Mononuclear cell (primary cell): ENCODE data around the gene PIGH. TPM values are rescaled to one million over a fixed set of nuclear protein-coding genes. Genes with fewer than 3 reads are reported as not detected.
"Not testable (repeated sequence)": the region's sequence is repeated elsewhere in the genome, so short reads cannot be mapped to it uniquely, and the experiment has no call there.

Experiments
- H3K27me3 ChIP-seq: 2 replicates; pipeline ENCODE4 v1.6.0; 2011; ENCODE audit warnings: low read length, control low read depth; ENCODE audit not compliant: insufficient read depth
- H3K4me1 ChIP-seq: 2 replicates; pipeline ENCODE4 v1.5.1; 2011; ENCODE audit warnings: mild to moderate bottlenecking, low read length, control low read depth; ENCODE audit not compliant: insufficient read depth
- H3K4me3 ChIP-seq: 2 replicates; pipeline ENCODE4 v1.5.1; 2011; ENCODE audit warnings: mild to moderate bottlenecking, low read length, moderate library complexity
- H3K9me3 ChIP-seq: 2 replicates; pipeline ENCODE4 v1.5.1; 2011; ENCODE audit warnings: low read depth, mild to moderate bottlenecking, control low read depth, low read length
- total RNA-seq: library from RNA; depleted of rRNA; stranded (reverse); fragments of >200 nt; gene quantifications from one replicate; pipeline ENCODE4 v1.2.3, GENCODE V29; 2012

The PIGH gene
- total RNA-seq, 1 donor: 39.4 TPM

DNA sequence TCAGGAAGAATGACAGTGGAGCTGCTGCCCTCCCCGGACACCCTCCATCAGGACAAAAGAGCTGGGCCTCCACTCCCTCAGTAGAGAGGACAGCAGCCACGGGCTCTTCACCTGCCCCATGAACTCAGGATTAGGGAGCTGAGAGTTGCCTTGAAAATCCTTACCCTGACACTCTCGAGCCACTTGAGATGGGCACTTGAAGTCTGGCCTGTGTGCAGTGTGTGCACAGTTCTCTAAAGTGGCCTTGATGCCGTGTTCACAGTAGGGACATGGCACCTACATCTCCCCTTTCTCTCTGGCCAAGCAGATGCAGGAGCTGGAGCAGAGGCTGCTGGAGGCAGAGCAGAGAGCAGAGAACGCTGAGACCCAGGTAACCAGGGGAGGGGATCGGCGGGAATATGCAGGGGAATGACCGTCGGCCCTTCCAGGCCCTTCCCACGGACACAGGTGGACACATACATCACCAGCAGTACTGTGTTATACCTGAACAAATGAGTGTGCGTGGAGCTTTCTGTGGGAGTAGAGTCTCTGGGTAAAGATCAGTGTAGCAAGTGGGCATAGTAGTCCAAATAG lies 44.5 kb downstream of the PIGH start:
- Histone ChIP-seq H3K4me3 (no peak overlapping the region), H3K4me1 (no peaks in the 10 kb centered on the region), H3K27me3 (no peaks in the 10 kb centered on the region), H3K9me3 (no peaks in the 10 kb centered on the region)

DNA sequence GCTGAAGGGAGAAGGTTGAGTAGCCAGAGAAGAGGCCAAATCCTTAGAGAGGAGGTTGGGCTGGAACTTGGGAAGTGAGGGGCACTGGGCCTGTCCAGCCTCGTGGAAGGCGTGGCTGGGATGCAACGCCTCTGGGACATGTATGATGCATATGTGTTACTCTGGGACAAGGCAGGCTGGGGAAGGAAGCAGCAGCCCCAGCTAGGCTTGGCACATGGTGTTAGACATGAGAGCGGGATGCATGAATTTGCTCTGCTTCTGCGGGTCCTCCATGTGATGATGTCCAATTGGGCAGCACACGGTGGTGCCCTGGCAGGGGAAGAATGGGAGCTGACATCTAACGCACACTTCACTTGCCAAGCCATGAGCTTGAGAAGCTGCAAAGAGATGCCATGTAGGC lies 45.7 kb downstream of the PIGH start:
- Histone ChIP-seq H3K4me3 (no peak overlapping the region), H3K9me3 (no peaks in the 10 kb centered on the region), H3K4me1 (no peaks in the 10 kb centered on the region), H3K27me3 (no peaks in the 10 kb centered on the region)

DNA sequence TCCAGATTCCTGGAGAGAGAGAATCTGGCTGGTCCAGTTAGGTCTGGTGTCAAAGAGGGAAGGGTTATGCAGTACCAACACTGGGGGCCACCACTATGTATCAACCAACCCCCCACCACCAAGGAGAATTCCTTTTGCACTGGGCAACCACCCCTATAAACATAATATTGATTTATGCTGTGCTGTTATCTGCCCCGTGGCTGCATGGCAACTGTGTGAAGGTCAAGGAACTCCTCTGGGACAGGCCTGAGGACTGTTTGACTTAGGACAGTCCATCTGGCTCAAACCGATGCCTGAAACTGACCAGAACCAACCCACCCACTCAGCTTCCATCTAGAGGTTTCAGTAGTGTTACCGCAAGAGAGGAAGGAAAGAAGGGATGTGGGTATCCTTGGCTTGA lies 46.5 kb downstream of the PIGH start:
- no peak overlapping the region for H3K4me3 ChIP-seq
- H3K4me1 ChIP-seq: no peaks in the 10 kb centered on the region
- H3K9me3 ChIP-seq: no peaks in the 10 kb centered on the region
- H3K27me3 ChIP-seq: no peaks in the 10 kb centered on the region

DNA sequence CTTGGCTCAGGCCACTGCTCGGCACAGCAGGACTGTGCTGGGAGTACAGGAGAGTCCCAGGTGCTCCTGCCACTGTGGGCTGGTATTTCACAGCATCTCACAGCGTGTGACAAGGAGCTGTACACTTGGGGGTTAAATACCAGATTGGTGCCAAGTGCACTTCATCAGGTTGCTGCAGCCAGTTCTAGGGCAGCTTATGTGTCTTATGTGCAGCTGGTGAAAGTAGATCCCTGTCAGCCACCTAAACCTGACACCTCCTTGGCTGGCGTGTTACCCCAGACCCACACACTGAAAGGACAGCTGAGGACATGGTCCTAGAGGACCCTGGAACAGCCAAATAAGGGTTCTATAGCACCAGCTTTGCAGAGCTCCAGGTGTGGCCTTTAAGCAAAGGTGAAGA lies 48.1 kb downstream of the PIGH start:
- Histone ChIP-seq H3K4me3 (no peak overlapping the region), H3K27me3 (no peaks in the 10 kb centered on the region), H3K4me1 (no peaks in the 10 kb centered on the region), H3K9me3 (no peaks in the 10 kb centered on the region)

DNA sequence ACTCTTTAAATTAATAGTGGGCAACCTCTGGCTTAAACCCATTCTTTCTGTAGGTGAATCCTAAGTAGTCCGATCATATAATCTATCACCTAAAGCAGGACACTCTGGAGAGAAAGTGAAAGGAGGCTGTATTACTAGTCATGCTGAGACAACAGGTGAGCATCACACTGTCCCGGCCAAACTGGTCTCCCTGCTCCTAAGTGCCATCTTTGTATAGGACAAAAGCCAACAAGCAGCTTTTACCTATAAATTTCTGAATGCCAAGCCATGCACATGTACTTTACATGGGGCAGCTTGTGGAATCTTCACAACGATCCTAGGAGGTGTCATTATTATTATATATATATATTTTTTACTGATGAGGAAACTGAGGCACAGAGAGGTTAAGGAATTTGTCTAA lies 48.9 kb downstream of the PIGH start:
- no peaks in the 10 kb centered on the region for H3K9me3 ChIP-seq
- no peak overlapping the region for H3K4me3 ChIP-seq
- H3K4me1 ChIP-seq: no peaks in the 10 kb centered on the region
- H3K27me3 ChIP-seq: no peaks in the 10 kb centered on the region

DNA sequence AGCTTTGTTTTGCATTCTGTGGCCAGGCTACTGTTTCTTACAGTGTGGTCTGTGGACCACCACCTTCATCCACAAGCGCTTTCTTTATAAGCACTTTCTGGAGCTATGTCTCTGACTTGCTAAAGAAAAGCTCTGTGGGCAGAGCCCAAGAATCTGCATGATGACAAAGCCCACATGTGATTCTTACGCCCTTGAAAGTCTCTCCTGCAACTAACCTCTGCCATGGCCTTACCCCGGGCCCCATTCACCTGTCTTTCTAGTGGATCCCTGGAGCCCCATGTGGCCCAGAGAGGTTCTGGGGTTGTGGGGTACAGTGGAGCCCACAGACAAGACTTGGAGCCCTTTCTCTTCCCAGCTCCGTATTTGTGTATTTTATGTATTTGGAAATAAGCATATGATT lies 50.3 kb downstream of the PIGH start:
- no peak overlapping the region for H3K4me3 ChIP-seq
- H3K27me3 ChIP-seq: peaks cover 6% of the 10 kb centered on the region
- H3K9me3 ChIP-seq: no peaks in the 10 kb centered on the region
- H3K4me1 ChIP-seq: no peaks in the 10 kb centered on the region

DNA sequence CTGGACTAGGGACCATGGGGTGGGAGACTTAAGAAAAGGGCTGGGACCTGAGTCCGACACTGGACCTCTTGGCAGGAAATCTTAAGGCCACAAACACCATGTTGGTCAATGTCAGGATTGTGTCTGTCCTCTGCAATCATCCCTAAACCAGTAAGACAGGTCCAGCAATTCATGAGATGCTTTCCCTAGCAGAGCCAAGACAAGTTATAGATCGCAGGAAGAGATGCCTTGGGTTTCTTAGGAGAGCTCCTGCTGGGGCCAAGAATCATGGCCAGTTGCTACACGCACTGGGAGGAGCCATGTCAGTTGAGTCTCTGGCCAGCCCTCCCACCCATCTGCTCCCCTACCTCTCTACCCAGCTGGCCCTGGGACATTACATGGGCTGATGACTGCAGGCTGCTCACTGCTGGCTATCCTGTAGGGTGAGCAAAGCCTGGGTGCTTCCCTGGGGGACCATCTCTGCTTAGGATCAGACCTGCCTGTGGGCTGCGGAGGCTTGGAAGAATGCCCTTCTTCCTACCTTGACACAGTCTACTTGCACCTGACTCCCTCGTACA lies 52.8 kb downstream of the PIGH start:
- Histone ChIP-seq H3K4me3 (no peak overlapping the region), H3K27me3 (peaks cover 19% of the 10 kb centered on the region), H3K9me3 (no peaks in the 10 kb centered on the region), H3K4me1 (no peaks in the 10 kb centered on the region)

DNA sequence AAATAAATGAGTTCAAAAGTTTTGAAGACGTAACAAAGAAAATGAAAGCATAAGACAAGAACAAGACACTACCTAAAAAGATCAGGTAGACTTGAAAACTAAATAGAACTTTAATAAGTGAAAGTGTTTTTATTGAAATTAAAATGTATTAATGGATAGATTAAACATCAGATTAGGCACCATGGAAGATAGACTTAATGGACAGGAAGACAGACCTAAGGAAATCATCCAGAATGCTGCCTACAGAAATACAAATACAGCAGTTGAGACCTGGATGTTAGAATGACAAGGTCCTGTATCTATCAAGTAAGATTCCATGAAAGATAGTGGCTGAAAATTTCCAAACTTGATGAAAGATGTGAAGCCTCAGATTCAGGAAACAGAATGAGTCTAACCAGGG lies 55.5 kb downstream of the PIGH start:
- no peak overlapping the region for H3K4me3 ChIP-seq
- peaks cover 40% of the 10 kb centered on the region for H3K27me3 ChIP-seq
- no peaks in the 10 kb centered on the region for H3K4me1 ChIP-seq
- no peaks in the 10 kb centered on the region for H3K9me3 ChIP-seq

DNA sequence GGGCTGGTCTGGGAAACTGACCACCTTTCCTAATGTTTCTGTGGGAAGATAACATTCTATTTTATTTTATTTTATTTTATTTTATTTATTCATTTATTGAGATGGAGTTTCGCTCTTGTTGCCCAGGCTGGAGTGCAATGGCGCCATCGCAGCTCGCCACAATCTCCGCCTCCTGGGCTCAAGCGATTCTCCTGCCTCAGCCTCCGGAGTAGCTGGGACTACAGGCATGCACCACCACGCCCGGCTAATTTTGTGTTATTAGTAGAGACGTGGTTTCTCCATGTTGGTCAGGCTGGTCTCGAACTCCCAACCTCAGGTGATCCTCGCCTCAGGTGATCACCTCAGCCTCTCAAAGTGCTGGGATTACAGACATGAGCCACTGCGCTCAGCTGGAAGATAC lies 57.4 kb downstream of the PIGH start:
- not testable (repeated sequence) for H3K4me3 ChIP-seq, H3K9me3 ChIP-seq, H3K4me1 ChIP-seq
- H3K27me3 ChIP-seq: peaks cover 46% of the 10 kb centered on the region

DNA sequence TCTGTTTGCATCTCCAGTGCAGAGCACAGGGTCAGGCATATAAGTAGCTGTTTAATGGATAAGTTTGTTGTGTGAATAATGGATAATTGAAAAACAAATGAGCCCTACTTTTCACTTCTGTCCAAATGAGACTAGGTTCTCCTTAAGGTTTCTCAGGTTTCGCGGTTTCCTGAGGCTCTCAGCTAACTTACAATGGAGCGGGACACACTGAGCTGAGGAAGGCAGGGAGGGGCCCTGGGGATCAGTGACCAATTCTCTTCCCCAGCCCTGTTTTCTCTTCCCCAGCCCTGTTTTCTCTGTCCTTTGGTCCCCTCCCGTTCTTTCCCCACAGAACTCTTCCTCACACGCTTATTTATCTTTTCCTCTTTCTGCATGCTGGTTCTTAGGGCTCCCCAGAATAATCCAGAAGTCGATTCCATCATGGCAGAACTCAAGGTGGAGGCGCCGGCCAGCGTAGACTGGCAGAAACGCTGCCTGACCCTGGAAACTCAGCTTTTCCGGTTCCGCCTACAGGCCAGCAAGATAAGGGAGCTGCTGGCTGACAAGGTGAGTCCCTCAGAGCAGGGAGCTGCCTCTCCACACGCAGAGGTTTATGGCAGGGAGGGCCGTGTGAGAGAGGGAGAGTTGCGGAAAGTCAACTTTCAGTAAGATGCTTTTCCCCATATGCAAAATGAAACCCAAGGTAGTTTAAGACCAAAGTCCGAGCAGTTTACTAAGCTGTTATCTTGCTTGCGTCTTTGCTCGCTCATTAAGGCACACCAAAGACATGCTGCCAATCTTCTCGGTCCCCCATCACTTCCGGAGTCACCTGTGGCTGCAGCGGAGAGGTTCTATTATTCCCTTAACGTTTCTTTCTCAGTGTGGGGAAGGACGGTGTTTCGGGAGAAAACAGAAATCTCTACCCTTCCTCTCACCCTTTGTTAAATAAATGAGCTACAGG lies 58.4 kb downstream of the PIGH start:
- Histone ChIP-seq H3K27me3 (peaks cover 46% of the 10 kb centered on the region), H3K4me3 (no peak overlapping the region)

More for the DNA sequence above, 58.4 kb downstream of the PIGH start:
- H3K9me3 ChIP-seq: no peaks in the 10 kb centered on the region
- no peaks in the 10 kb centered on the region for H3K4me1 ChIP-seq

Other genes with a start within 250 kb of the PIGH start
- gene ATP6V1D, start 240.5 kb downstream of the PIGH start, total RNA-seq: 45.8 TPM
- gene EIF2S1, start 239.9 kb downstream of the PIGH start, total RNA-seq: 31.6 TPM
- 3.9 TPM for gene PLEK2, start 188.1 kb downstream of the PIGH start, total RNA-seq
- gene TMEM229B, start 111.5 kb downstream of the PIGH start, total RNA-seq: 8.2 TPM
- not detected for gene PLEKHH1, start 67.0 kb downstream of the PIGH start, total RNA-seq
- 3.3 TPM for gene ARG2, start 19.7 kb upstream of the PIGH start, total RNA-seq
- gene VTI1B, start 74.4 kb upstream of the PIGH start, total RNA-seq: 30.0 TPM
- gene RDH11, start 95.5 kb upstream of the PIGH start, total RNA-seq: 43.3 TPM
- not detected for gene RDH12, start 101.6 kb upstream of the PIGH start, total RNA-seq
- 24.3 TPM for gene ZFYVE26, start 216.3 kb upstream of the PIGH start, total RNA-seq
- 21.4 TPM for gene RAD51B, start 219.5 kb upstream of the PIGH start, total RNA-seq